ENCODE measurements around the gene CPA3.
A peak's percentile ranks its signal among the peaks of the same experiment; 100 is the strongest.

Gene CPA3

GRCh38 chr3:148866261-148866660 lies 1.2 kb downstream of the CPA3 start:
- no peaks in the 10 kb centered on the region for H3K79me1 ChIP-seq (ENCODE audit: low read length)
- no peak overlapping the region for H4K12ac ChIP-seq (ENCODE audit: low read depth, low read length)
- no peak overlapping the region for H3K14ac ChIP-seq (ENCODE audit: low read length)
- H2BK5ac ChIP-seq (ENCODE audit: low read depth, low read length, poor library complexity), result no peak overlapping the region
- no peaks in the 10 kb centered on the region for H3K4me1 ChIP-seq (ENCODE audit: control insufficient read depth in 1 of 2, insufficient read depth in 2 of 2, low read length in 2 of 2)
- H3K9ac ChIP-seq (ENCODE audit: low read length), result no peak overlapping the region
- no peak overlapping the region for H2AK5ac ChIP-seq (ENCODE audit: low read length)
- H4K91ac ChIP-seq (ENCODE audit: low read depth, low read length), result no peak overlapping the region
- H3K23ac ChIP-seq (ENCODE audit: low read length), result no peak overlapping the region
- H3K9me3 ChIP-seq (ENCODE audit: insufficient read depth, low read depth, low read length), result no peaks in the 10 kb centered on the region
- no peak overlapping the region for H3K18ac ChIP-seq (ENCODE audit: low read length)
- H3K27me3 ChIP-seq (ENCODE audit: insufficient read depth, low read length), result no peaks in the 10 kb centered on the region
- no peaks in the 10 kb centered on the region for H3K79me2 ChIP-seq (ENCODE audit: control insufficient read depth, insufficient read depth, low read length, poor library complexity)
- DNase-seq, result peak; percentile 7 to 26
- no peak overlapping the region for H3K4ac ChIP-seq (ENCODE audit: low read depth, low read length)
- no peak overlapping the region for H4K8ac ChIP-seq (ENCODE audit: low read depth, low read length)
- H3K4me3 ChIP-seq (ENCODE audit: low read depth, low read length), result no peak overlapping the region
- H2BK120ac ChIP-seq (ENCODE audit: insufficient read depth, low read length, poor library complexity), result no peak overlapping the region
- no peak overlapping the region for H3K4me2 ChIP-seq (ENCODE audit: low read length)
- no peaks in the 10 kb centered on the region for H3K36me3 ChIP-seq (ENCODE audit: control insufficient read depth in 1 of 2, insufficient read depth in 2 of 2, low read length in 2 of 2)
- H2AFZ ChIP-seq (ENCODE audit: insufficient read depth, low read length, poor library complexity), result no peak overlapping the region
- H2BK12ac ChIP-seq (ENCODE audit: low read length), result no peak overlapping the region
- H3K27ac ChIP-seq (ENCODE audit: low read depth, low read length), result no peak overlapping the region
- WGBS (ENCODE audit: extremely low coverage, insufficient coverage, insufficient read length), result no CpG with 5 or more reads among the region's 4 CpGs

- DNase-seq, result no peak
- no peak overlapping the region for H3K18ac ChIP-seq (ENCODE audit: low read length)
- H2AFZ ChIP-seq (ENCODE audit: insufficient read depth, low read length, poor library complexity), result no peak overlapping the region
- no peak overlapping the region for H3K9ac ChIP-seq (ENCODE audit: low read length)
- H3K79me1 ChIP-seq (ENCODE audit: low read length), result no peaks in the 10 kb centered on the region
- no peak overlapping the region for H3K4me3 ChIP-seq (ENCODE audit: low read depth, low read length)
- H3K79me2 ChIP-seq (ENCODE audit: control insufficient read depth, insufficient read depth, low read length, poor library complexity), result no peaks in the 10 kb centered on the region
- no CpG with 5 or more reads among the region's 9 CpGs for WGBS (ENCODE audit: extremely low coverage, insufficient coverage, insufficient read length)
- no peaks in the 10 kb centered on the region for H3K4me1 ChIP-seq (ENCODE audit: control insufficient read depth in 1 of 2, insufficient read depth in 2 of 2, low read length in 2 of 2)
- no peak overlapping the region for H3K4me2 ChIP-seq (ENCODE audit: low read length)
- H3K27ac ChIP-seq (ENCODE audit: low read depth, low read length), result no peak overlapping the region
- H3K9me3 ChIP-seq (ENCODE audit: insufficient read depth, low read depth, low read length), result no peaks in the 10 kb centered on the region
- H4K12ac ChIP-seq (ENCODE audit: low read depth, low read length), result no peak overlapping the region
- H4K8ac ChIP-seq (ENCODE audit: low read depth, low read length), result no peak overlapping the region
- no peak overlapping the region for H3K23ac ChIP-seq (ENCODE audit: low read length)
- no peak overlapping the region for H4K91ac ChIP-seq (ENCODE audit: low read depth, low read length)
- no peak overlapping the region for H2BK120ac ChIP-seq (ENCODE audit: insufficient read depth, low read length, poor library complexity)
- H2AK5ac ChIP-seq (ENCODE audit: low read length), result no peak overlapping the region
- no peak overlapping the region for H2BK12ac ChIP-seq (ENCODE audit: low read length)
- no peaks in the 10 kb centered on the region for H3K36me3 ChIP-seq (ENCODE audit: control insufficient read depth in 1 of 2, insufficient read depth in 2 of 2, low read length in 2 of 2)
- no peaks in the 10 kb centered on the region for H3K27me3 ChIP-seq (ENCODE audit: insufficient read depth, low read length)
- H3K4ac ChIP-seq (ENCODE audit: low read depth, low read length), result no peak overlapping the region
- no peak overlapping the region for H2BK5ac ChIP-seq (ENCODE audit: low read depth, low read length, poor library complexity)
- H3K14ac ChIP-seq (ENCODE audit: low read length), result no peak overlapping the region
These were observed 8.3 kb downstream of the CPA3 start for GRCh38 chr3:148873270-148873927.

GRCh38 chr3:148873977-148874376 lies 8.9 kb downstream of the CPA3 start:
- H3K9me3 ChIP-seq (ENCODE audit: insufficient read depth, low read depth, low read length), result no peaks in the 10 kb centered on the region
- no peak overlapping the region for H4K12ac ChIP-seq (ENCODE audit: low read depth, low read length)
- H2BK5ac ChIP-seq (ENCODE audit: low read depth, low read length, poor library complexity), result no peak overlapping the region
- no peak overlapping the region for H2AFZ ChIP-seq (ENCODE audit: insufficient read depth, low read length, poor library complexity)
- no peak for DNase-seq
- no peak overlapping the region for H2BK12ac ChIP-seq (ENCODE audit: low read length)
- no peak overlapping the region for H3K23ac ChIP-seq (ENCODE audit: low read length)
- no peak overlapping the region for H3K18ac ChIP-seq (ENCODE audit: low read length)
- no peak overlapping the region for H2BK120ac ChIP-seq (ENCODE audit: insufficient read depth, low read length, poor library complexity)
- H3K4me1 ChIP-seq (ENCODE audit: control insufficient read depth in 1 of 2, insufficient read depth in 2 of 2, low read length in 2 of 2), result no peaks in the 10 kb centered on the region
- no peak overlapping the region for H3K9ac ChIP-seq (ENCODE audit: low read length)
- H3K27me3 ChIP-seq (ENCODE audit: insufficient read depth, low read length), result no peaks in the 10 kb centered on the region
- no peaks in the 10 kb centered on the region for H3K79me2 ChIP-seq (ENCODE audit: control insufficient read depth, insufficient read depth, low read length, poor library complexity)
- H2AK5ac ChIP-seq (ENCODE audit: low read length), result no peak overlapping the region
- H3K36me3 ChIP-seq (ENCODE audit: control insufficient read depth in 1 of 2, insufficient read depth in 2 of 2, low read length in 2 of 2), result no peaks in the 10 kb centered on the region
- no peak overlapping the region for H3K27ac ChIP-seq (ENCODE audit: low read depth, low read length)
- no peaks in the 10 kb centered on the region for H3K79me1 ChIP-seq (ENCODE audit: low read length)
- H3K4ac ChIP-seq (ENCODE audit: low read depth, low read length), result no peak overlapping the region
- H4K8ac ChIP-seq (ENCODE audit: low read depth, low read length), result no peak overlapping the region
- H4K91ac ChIP-seq (ENCODE audit: low read depth, low read length), result no peak overlapping the region
- no peak overlapping the region for H3K4me2 ChIP-seq (ENCODE audit: low read length)
- no peak overlapping the region for H3K4me3 ChIP-seq (ENCODE audit: low read depth, low read length)
- H3K14ac ChIP-seq (ENCODE audit: low read length), result no peak overlapping the region
- WGBS (ENCODE audit: extremely low coverage, insufficient coverage, insufficient read length), result no CpG with 5 or more reads among the region's 1 CpG

GRCh38 chr3:148878095-148878494 lies 13.0 kb downstream of the CPA3 start:
- Histone ChIP-seq H2BK12ac (ENCODE audit: low read length) (no peak overlapping the region), H2BK120ac (ENCODE audit: insufficient read depth, low read length, poor library complexity) (no peak overlapping the region), H2AFZ (ENCODE audit: insufficient read depth, low read length, poor library complexity) (no peak overlapping the region), H3K79me2 (ENCODE audit: control insufficient read depth, insufficient read depth, low read length, poor library complexity) (no peaks in the 10 kb centered on the region), H3K36me3 (ENCODE audit: control insufficient read depth in 1 of 2, insufficient read depth in 2 of 2, low read length in 2 of 2) (no peaks in the 10 kb centered on the region), H3K27me3 (ENCODE audit: insufficient read depth, low read length) (no peaks in the 10 kb centered on the region), H3K79me1 (ENCODE audit: low read length) (no peaks in the 10 kb centered on the region), H4K8ac (ENCODE audit: low read depth, low read length) (no peak overlapping the region), H3K4me1 (ENCODE audit: control insufficient read depth in 1 of 2, insufficient read depth in 2 of 2, low read length in 2 of 2) (no peaks in the 10 kb centered on the region), H3K9ac (ENCODE audit: low read length) (no peak overlapping the region), H3K4me2 (ENCODE audit: low read length) (no peak overlapping the region), H3K4me3 (ENCODE audit: low read depth, low read length) (no peak overlapping the region), H4K91ac (ENCODE audit: low read depth, low read length) (no peak overlapping the region), H3K23ac (ENCODE audit: low read length) (no peak overlapping the region), H2AK5ac (ENCODE audit: low read length) (no peak overlapping the region), H3K18ac (ENCODE audit: low read length) (no peak overlapping the region), H3K27ac (ENCODE audit: low read depth, low read length) (no peak overlapping the region), H3K4ac (ENCODE audit: low read depth, low read length) (no peak overlapping the region), H4K12ac (ENCODE audit: low read depth, low read length) (no peak overlapping the region), H3K14ac (ENCODE audit: low read length) (no peak overlapping the region), H3K9me3 (ENCODE audit: insufficient read depth, low read depth, low read length) (no peaks in the 10 kb centered on the region), H2BK5ac (ENCODE audit: low read depth, low read length, poor library complexity) (no peak overlapping the region)
- peak in 1 of 2 donors; percentile 27 for DNase-seq
